K562 (cell line): ENCODE data around the gene SYT7. TPM values are rescaled to one million over a fixed set of nuclear protein-coding genes. Genes with fewer than 3 reads are reported as not detected.

Experiments used
- ATAC-seq: fragments of 200-7000 bp; cut with Tn5 transposase; 3 replicates; pipeline ENCODE4 v1.9.1; 2020; ENCODE audit warnings: moderate library complexity
- BruUV-seq: library from RNA; stranded (reverse); fragments of 400-500 nt; replicated peaks from 2 replicates; lab custom pipeline; 2021; lab: Mats Ljungman, UMichigan
- CTCF ChIA-PET: fragments of 300-600 bp; formaldehyde crosslinking; extraction: SDS; loops from one replicate; lab custom pipeline; 2021; ENCODE audit warnings: low intra/inter-chr PET ratio; lab: Yijun Ruan, JAX
- POLR2A ChIA-PET: fragments of 300-600, 350-650 bp; sonication (Branson Sonifier 250); formaldehyde crosslinking; extraction: SDS; loops from one replicate; lab custom pipeline; 2021; ENCODE audit warnings: antibody characterized with exemption, inconsistent platforms; lab: Yijun Ruan, JAX
- DNase-seq, 4 experiments: peaks; one replicate each; pipeline versions ENCODE4 v3.0.0 to v3.0.0-alpha.2; 2011 to 2018; ENCODE audit warnings: low spot score in 3 of 4, mixed read lengths in 3 of 4; ENCODE audit errors: extremely low read depth in 1 of 4
- FAIRE-seq: peaks from 2 replicates; lab custom pipeline; 2011; peaks lifted over from hg19 to GRCh38; lab: Jason Lieb, UNC
- H2AFZ ChIP-seq: 2 replicates; pipeline ENCODE4 v1.6.0; 2011; ENCODE audit warnings: low read depth, low read length, control low read depth, inconsistent platforms
- H3K27ac ChIP-seq: fragments of 200-600 bp; 3 replicates; pipeline ENCODE4 v1.8.0; 2011; ENCODE audit warnings: low read depth, mild to moderate bottlenecking, control low read depth, inconsistent platforms, low read length, moderate library complexity, mixed read lengths; ENCODE audit errors: extremely low read depth
- H3K27me3 ChIP-seq, 2 experiments: fragments of 300-600 bp in 1 of 2; 2 replicates in 1 of 2; 3 replicates in 1 of 2; pipeline versions ENCODE4 v1.6.0 to v1.8.0; 2011; ENCODE audit warnings: inconsistent platforms in 2 of 2, low read length in 2 of 2, mild to moderate bottlenecking in 1 of 2, mixed read lengths in 1 of 2, moderate library complexity in 1 of 2; ENCODE audit not compliant: control insufficient read depth in 2 of 2, insufficient read depth in 2 of 2
- H3K36me3 ChIP-seq: fragments of 300-600 bp; 3 replicates; pipeline ENCODE4 v1.8.0; 2011; ENCODE audit warnings: mild to moderate bottlenecking, low read length, inconsistent platforms; ENCODE audit not compliant: control insufficient read depth, insufficient read depth
- H3K4me1 ChIP-seq, 2 experiments: fragments of 200-600 bp in 1 of 2; replicated peaks in 1 of 2; 2 replicates in 1 of 2; 3 replicates in 1 of 2; pipeline versions ENCODE4 v1.5.1 to v1.8.0; 2011; ENCODE audit warnings: inconsistent platforms in 2 of 2, low read length in 2 of 2, mild to moderate bottlenecking in 1 of 2, mixed read lengths in 1 of 2, moderate library complexity in 1 of 2; ENCODE audit not compliant: control insufficient read depth in 2 of 2, insufficient read depth in 2 of 2
- H3K4me2 ChIP-seq: 2 replicates; pipeline ENCODE4 v1.6.1; 2011; ENCODE audit warnings: low read length, control low read depth, inconsistent platforms, mixed read lengths; ENCODE audit not compliant: insufficient read depth
- H3K4me3 ChIP-seq: fragments of 200-600 bp; sonication (generic), shearing (Covaris generic); 2 replicates; pipeline ENCODE4 v1.5.1; 2016; ENCODE audit warnings: control low read depth, inconsistent platforms
- H3K79me2 ChIP-seq: fragments of 200-600 bp; 3 replicates; pipeline ENCODE4 v1.8.0; 2011; ENCODE audit warnings: low read length, inconsistent platforms; ENCODE audit not compliant: control insufficient read depth, insufficient read depth
- H3K9ac ChIP-seq, 2 experiments: 2 replicates each; pipeline versions ENCODE4 v1.6.0 to v1.6.1; 2011; ENCODE audit warnings: low read depth in 2 of 2, low read length in 2 of 2, control low read depth in 1 of 2, inconsistent platforms in 1 of 2, mild to moderate bottlenecking in 1 of 2, mixed read lengths in 1 of 2; ENCODE audit not compliant: insufficient read depth in 1 of 2
- H3K9me1 ChIP-seq: one replicate; pipeline ENCODE4 v1.6.0; 2011; ENCODE audit warnings: inconsistent platforms, mild to moderate bottlenecking, low read length, moderate library complexity; ENCODE audit not compliant: control insufficient read depth, insufficient read depth
- H3K9me3 ChIP-seq: replicated peaks from 2 replicates; pipeline ENCODE4 v1.5.1; 2011; ENCODE audit warnings: low read depth, low read length, inconsistent platforms; ENCODE audit not compliant: control insufficient read depth, insufficient read depth
- H4K20me1 ChIP-seq: replicated peaks from 2 replicates; pipeline ENCODE4 v1.6.1; 2011; ENCODE audit warnings: low read length, inconsistent platforms, mixed read lengths; ENCODE audit not compliant: control insufficient read depth, insufficient read depth
- CBX2 ChIP-seq: fragments of 200-600 bp; sonication (generic); IDR thresholded peaks from one replicate; pipeline ENCODE4 v1.6.1; 2012; ENCODE audit warnings: mild to moderate bottlenecking, low read length, inconsistent platforms; ENCODE audit not compliant: insufficient read depth, poor library complexity, severe bottlenecking
- HNRNPL ChIP-seq: fragments of 200-400 bp; formaldehyde crosslinking; IDR thresholded peaks from 2 replicates; pipeline ENCODE4 v1.6.1; 2017; ENCODE audit warnings: low read depth, mild to moderate bottlenecking, low read length
- HOXB6 ChIP-seq: fragments of 250-450 bp; sonication (Bioruptor Pico); IDR thresholded peaks from 2 replicates; pipeline ENCODE4 v1.5.1; 2022; ENCODE audit warnings: mild to moderate bottlenecking, borderline replicate concordance
- KLF6 ChIP-seq: fragments of 250-450 bp; sonication (Bioruptor Pico); IDR thresholded peaks from 2 replicates; pipeline ENCODE4 v1.4.0; 2020; ENCODE audit warnings: mild to moderate bottlenecking, moderate library complexity, borderline replicate concordance
- RBM14 ChIP-seq: fragments of 200-400 bp; formaldehyde crosslinking; IDR thresholded peaks from 2 replicates; pipeline ENCODE4 v1.6.1; 2018; ENCODE audit warnings: low read depth, mild to moderate bottlenecking, low read length, moderate library complexity, borderline replicate concordance; ENCODE audit not compliant: insufficient read depth
- ZNF174 ChIP-seq: fragments of 250-450 bp; sonication (Bioruptor Pico); IDR thresholded peaks from 2 replicates; pipeline ENCODE4 v1.4.0; 2020; ENCODE audit warnings: mild to moderate bottlenecking
- WGBS: fragments of 100-300 bp; shearing (Covaris generic); methylation state at CpG from one replicate; pipeline ENCODE4 v1.1.6; 2016; ENCODE audit warnings: low coverage, mixed read lengths; ENCODE audit not compliant: insufficient coverage; ENCODE audit errors: missing lambda C conversion rate; 5-methylcytosine and 5-hydroxymethylcytosine counted together
- in situ Hi-C: fragments of 300-500 bp; cut with MboI; formaldehyde crosslinking; loops from 4 replicates; pipeline ENCODE4 v1.15.0; 2018; ENCODE audit warnings: inconsistent platforms, mixed read lengths
- intact Hi-C: fragments of 100-400 bp; cut with micrococcal nuclease; formaldehyde crosslinking; loops from 2 replicates; pipeline ENCODE4 v1.14.2; 2022
- polyA plus RNA-seq, 8 experiments: library from polyadenylated mRNA; depleted of rRNA in 4 of 8; stranded (reverse) in 5 of 8; unstranded in 3 of 8; fragments of >200 nt; fragmentation: Nextera tagmentation in 2 of 8; fragmentation: Illumina TruSeq in 1 of 8; extraction: Ambion mirVana in 2 of 8; extraction: Trizol in 1 of 8; gene quantifications; 2 replicates each; pipeline versions ENCODE4 v1.2.1 to v1.2.3, GENCODE V29; 2011 to 2014; ENCODE audit warnings: inconsistent platforms in 1 of 8, missing spikeins in 1 of 8
- total RNA-seq, 7 experiments: library from RNA; depleted of rRNA in 6 of 7; stranded (reverse); fragments of >200 nt in 6 of 7; fragmentation: Illumina TruSeq in 2 of 7; extraction: Trizol in 2 of 7; gene quantifications; 2 replicates each; pipeline versions ENCODE4 v1.2.1 to v1.2.3, GENCODE V29; 2011 to 2021; ENCODE audit warnings: low replicate concordance in 1 of 7
- TF ChIP-seq, protein P1 (sequence below), 3 experiments: IDR thresholded peaks in 2 of 3; conservative IDR thresholded peaks in 1 of 3; 2 replicates each; pipeline ENCODE4 v1.5.1; 2011 to 2012; ENCODE audit warnings: low read length in 3 of 3, mild to moderate bottlenecking in 3 of 3, control low read depth in 2 of 3, improper control_type of control experiment in 1 of 3, inconsistent platforms in 1 of 3, low read depth in 1 of 3, mixed read lengths in 1 of 3, moderate library complexity in 1 of 3; ENCODE audit not compliant: insufficient read depth in 2 of 3

Gene SYT7
- total and polyA plus RNA-seq, 9 of the 15 experiments (the other 6 are each of a cell fraction or from before 2014, with no cell fraction given) = 0.01 to 0.51 (median 0.16) TPM; not detected in 1

- peaks cover 12 to 59% of the 10 kb centered on the region in 2 experiments for H3K27me3 ChIP-seq
- peak overlapping the region; percentile 40; the same call in 1 of the 2 replicates for H2AFZ ChIP-seq
- no peaks in the 10 kb centered on the region for H3K36me3 ChIP-seq
- FAIRE-seq (no peak), ATAC-seq (peak; percentile 15; the same call in 2 of the 3 replicates), DNase-seq (peak in 1 of 4 experiments; percentile 17)
- in situ Hi-C loops = no loop called here
- no peak overlapping the region for H3K27ac ChIP-seq
- H3K9me1 ChIP-seq = peaks cover 3% of the 10 kb centered on the region
- TF ChIP-seq CBX2 (no peak), RBM14 (0 out of 2 replicates have a peak, but pooled peaks have one; percentile 42), ZNF174 (CRISPR knock-in tag) (no peak), HOXB6 (CRISPR knock-in tag) (no peak), KLF6 (CRISPR knock-in tag) (no peak), HNRNPL (peak; percentile 87; the same call in 1 of the 2 replicates)
- TF ChIP-seq, protein P1, sequence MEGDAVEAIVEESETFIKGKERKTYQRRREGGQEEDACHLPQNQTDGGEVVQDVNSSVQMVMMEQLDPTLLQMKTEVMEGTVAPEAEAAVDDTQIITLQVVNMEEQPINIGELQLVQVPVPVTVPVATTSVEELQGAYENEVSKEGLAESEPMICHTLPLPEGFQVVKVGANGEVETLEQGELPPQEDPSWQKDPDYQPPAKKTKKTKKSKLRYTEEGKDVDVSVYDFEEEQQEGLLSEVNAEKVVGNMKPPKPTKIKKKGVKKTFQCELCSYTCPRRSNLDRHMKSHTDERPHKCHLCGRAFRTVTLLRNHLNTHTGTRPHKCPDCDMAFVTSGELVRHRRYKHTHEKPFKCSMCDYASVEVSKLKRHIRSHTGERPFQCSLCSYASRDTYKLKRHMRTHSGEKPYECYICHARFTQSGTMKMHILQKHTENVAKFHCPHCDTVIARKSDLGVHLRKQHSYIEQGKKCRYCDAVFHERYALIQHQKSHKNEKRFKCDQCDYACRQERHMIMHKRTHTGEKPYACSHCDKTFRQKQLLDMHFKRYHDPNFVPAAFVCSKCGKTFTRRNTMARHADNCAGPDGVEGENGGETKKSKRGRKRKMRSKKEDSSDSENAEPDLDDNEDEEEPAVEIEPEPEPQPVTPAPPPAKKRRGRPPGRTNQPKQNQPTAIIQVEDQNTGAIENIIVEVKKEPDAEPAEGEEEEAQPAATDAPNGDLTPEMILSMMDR (IDR thresholded peaks at IDR 0.05 in 2 of 3, conservative IDR thresholded peaks at IDR 0.05 in 1 of 3; ENCODE audit: insufficient read depth in 2 of 3, low read depth in 1 of 3, low read length in 3 of 3) = peak in 2 of 3 experiments; percentile 26 to 53; a peak in 3 of 6 replicates
- BruUV-seq = no TSS peak
- ChIA-PET CTCF (interaction anchor here (0.6 to 1.1 kb wide), 5 partner anchors 39 to 805 kb away, joined by 3 to 4 read pairs (median 3); no protein-coding TSS in a partner anchor), POLR2A (no interaction called here)
- 9% methylated on average over 28 of the region's 60 CpGs for WGBS
- H3K4me1 ChIP-seq = peaks cover 0 to 20% of the 10 kb centered on the region in 2 experiments; a peak in 2 of 5 replicates
- H4K20me1 ChIP-seq = peaks cover 19% of the 10 kb centered on the region
- H3K4me3 ChIP-seq = peak overlapping the region; percentile 15; the same call in 1 of the 2 replicates
- no peaks in the 10 kb centered on the region for H3K79me2 ChIP-seq
- H3K9me3 ChIP-seq = no peaks in the 10 kb centered on the region
- intact Hi-C loops = no loop called here
- H3K9ac ChIP-seq = peak overlapping the region in 1 of 2 experiments; percentile 77; a peak in 2 of 4 replicates
- no peak overlapping the region for H3K4me2 ChIP-seq
These were observed 496 bp downstream of the SYT7 start for GRCh38 chr11:61580271-61580888.
